ENCODE results near the gene FKBP1B.

- TF ChIP-seq ZFP30 (CRISPR knock-in tag; IDR thresholded peaks at IDR 0.05) (no peak), CREB5 (CRISPR knock-in tag; IDR thresholded peaks at IDR 0.05; ENCODE audit: low read depth) (no peak), GLIS3 (CRISPR knock-in tag; IDR thresholded peaks at IDR 0.05) (no peak), POU6F1 (CRISPR knock-in tag; IDR thresholded peaks at IDR 0.05; ENCODE audit: borderline replicate concordance, low read depth) (no peak), PATZ1 (CRISPR knock-in tag; IDR thresholded peaks at IDR 0.05; ENCODE audit: borderline replicate concordance) (no peak), CSDC2 (CRISPR knock-in tag; IDR thresholded peaks at IDR 0.05) (no peak), SNAI2 (CRISPR knock-in tag; IDR thresholded peaks at IDR 0.05) (0 out of 2 replicates have a peak, but pooled peaks have one; percentile 3), RARB (CRISPR knock-in tag; IDR thresholded peaks at IDR 0.05) (no peak)
Observed at GRCh38 chr2:24077535-24077877, 28.0 kb downstream of the FKBP1B start.
